ENCODE measurements around the gene SFXN5.

SFXN5 gene

DNA sequence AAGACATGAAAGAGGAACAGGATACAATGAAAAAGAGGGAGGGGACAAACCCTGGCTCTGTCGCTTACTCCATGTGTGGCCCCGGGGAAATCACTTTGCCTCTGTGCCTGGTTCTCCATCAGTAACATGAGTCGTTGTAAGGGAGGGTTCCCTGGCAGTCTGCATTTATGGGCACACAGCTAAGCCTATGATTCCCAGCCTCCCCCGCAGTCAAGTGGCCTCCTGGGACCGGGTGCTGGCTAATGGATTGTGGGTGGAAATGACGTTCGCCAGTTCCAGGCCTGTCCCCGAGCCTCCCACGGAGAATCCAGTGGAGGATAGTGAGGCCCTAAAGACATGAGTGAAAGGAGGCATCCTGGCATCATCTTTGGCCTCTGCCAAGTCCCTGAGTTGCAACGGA is 42.7 kb downstream of the SFXN5 start:
- no peaks in the 10 kb centered on the region for H3K4me1 Mint-ChIP-seq
- DNase-seq (no peak), ATAC-seq (no peak)
- H3K4me3 Mint-ChIP-seq: no peak overlapping the region
- no peaks in the 10 kb centered on the region for H3K27me3 Mint-ChIP-seq
- no peaks in the 10 kb centered on the region for H3K9me3 Mint-ChIP-seq
- no peak overlapping the region for H3K27ac Mint-ChIP-seq

DNA sequence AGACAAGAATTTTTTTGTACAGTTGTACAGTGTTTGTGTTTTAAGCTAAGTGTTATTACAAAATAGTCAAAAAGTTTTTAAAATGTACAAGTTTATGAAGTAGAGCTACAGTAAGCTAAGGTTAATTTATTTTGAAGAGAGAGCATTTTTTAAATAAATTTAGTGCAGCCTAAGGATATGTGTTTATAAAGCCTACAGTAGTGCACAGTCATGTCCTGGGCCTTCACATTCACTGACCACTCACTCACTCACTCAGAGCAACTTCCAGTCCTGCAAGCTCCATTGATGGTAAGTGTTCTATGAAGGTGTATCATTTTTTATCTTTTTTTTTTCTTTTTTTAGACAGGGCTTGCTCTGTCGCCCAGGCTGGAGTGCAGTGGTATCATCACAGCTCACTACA is 44.2 kb downstream of the SFXN5 start:
- no peak overlapping the region for H3K4me3 Mint-ChIP-seq
- ATAC-seq (no peak), DNase-seq (no peak)
- H3K9me3 Mint-ChIP-seq: no peaks in the 10 kb centered on the region
- H3K4me1 Mint-ChIP-seq: no peaks in the 10 kb centered on the region
- no peaks in the 10 kb centered on the region for H3K27me3 Mint-ChIP-seq
- no peak overlapping the region for H3K27ac Mint-ChIP-seq

DNA sequence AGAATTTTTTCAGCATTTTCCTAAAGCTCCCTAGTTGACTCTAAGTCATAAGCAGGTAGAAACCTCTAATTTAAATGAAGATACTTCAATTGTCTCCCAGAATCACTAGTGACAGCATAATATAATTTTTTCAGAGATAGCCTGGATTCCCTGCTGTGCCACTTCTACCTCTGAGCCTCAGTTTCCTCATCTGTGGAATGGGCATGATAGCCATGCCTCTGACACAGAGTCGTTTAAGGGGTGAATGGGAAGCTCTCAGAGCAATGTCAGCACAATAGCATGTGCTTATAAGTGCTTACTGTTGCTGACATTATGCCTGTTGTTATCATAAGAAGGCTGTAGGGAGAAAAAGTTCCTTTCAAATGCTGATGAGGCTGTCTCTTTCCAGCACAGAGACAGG is 48.0 kb downstream of the SFXN5 start:
- Mint-ChIP-seq H3K9me3 (no peaks in the 10 kb centered on the region), H3K27ac (no peak overlapping the region), H3K27me3 (no peaks in the 10 kb centered on the region), H3K4me1 (peaks cover 7% of the 10 kb centered on the region), H3K4me3 (no peak overlapping the region)
- ATAC-seq (no peak), DNase-seq (no peak)

DNA sequence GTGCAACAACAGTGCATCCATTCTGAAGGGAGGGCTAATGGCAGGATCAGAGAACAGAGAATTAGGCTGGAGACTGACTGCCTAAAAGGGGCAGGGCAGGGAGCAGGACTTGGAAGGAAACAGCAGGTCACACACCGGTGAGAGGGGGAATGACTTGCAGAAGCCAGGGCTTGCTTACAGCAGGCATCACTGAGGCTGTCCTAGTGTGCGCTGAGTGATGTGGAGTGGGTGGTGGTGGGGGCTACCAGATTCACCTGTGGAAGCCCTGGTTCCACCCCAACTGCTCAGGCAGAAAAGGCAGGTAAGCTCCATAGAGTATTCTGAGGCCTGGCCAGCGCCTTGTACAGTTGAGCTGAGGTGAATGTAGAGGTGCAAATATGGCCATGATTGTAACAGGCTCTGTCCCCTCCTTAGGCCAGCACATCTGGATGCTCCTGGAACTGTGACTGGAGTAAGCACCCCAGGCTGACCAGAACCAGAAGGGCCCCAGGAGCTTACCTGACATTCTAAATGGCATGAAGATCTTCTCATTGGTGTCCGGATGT is 49.4 kb downstream of the SFXN5 start:
- Mint-ChIP-seq H3K4me1 (peaks cover 7% of the 10 kb centered on the region), H3K27ac (no peak overlapping the region), H3K9me3 (no peaks in the 10 kb centered on the region), H3K4me3 (no peak overlapping the region), H3K27me3 (no peaks in the 10 kb centered on the region)
- DNase-seq (no peak), ATAC-seq (no peak)

DNA sequence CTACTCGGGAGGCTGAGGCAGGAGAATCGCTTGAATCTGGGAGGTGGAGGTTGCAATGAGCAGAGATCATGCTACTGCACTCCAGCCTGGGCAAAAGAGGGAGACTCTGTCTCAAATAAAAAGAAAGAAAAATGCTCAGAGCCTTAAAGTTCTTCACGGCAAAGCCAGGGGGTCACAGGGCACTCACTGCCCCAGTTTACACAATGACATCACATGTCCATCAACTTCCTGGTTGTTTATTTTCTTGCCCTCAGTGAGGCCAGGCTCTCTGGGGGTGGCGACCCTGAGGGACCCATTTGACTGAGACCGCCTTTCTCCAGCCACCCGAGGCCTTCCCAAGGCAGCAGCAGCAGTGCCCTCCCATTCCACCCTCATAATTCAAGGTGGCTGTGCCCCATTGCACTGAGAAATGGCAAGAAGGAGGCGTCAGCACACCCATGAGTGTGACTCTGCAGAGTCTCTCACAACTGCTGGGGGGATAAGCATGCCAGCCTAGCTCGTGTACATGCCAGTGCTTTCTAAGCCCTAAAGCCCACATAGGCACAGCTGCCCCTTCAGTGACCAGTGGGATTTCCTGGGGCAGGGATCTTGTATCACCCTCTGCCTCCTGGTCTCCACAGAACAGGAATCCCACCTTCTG is 50.0 kb downstream of the SFXN5 start:
- Mint-ChIP-seq H3K27ac (peak overlapping the region in 1 of 2 donors; percentile 27), H3K9me3 (no peaks in the 10 kb centered on the region), H3K4me1 (peaks cover 7% of the 10 kb centered on the region), H3K4me3 (no peak overlapping the region), H3K27me3 (no peaks in the 10 kb centered on the region)
- no peak for ATAC-seq
- DNase-seq: no peak

DNA sequence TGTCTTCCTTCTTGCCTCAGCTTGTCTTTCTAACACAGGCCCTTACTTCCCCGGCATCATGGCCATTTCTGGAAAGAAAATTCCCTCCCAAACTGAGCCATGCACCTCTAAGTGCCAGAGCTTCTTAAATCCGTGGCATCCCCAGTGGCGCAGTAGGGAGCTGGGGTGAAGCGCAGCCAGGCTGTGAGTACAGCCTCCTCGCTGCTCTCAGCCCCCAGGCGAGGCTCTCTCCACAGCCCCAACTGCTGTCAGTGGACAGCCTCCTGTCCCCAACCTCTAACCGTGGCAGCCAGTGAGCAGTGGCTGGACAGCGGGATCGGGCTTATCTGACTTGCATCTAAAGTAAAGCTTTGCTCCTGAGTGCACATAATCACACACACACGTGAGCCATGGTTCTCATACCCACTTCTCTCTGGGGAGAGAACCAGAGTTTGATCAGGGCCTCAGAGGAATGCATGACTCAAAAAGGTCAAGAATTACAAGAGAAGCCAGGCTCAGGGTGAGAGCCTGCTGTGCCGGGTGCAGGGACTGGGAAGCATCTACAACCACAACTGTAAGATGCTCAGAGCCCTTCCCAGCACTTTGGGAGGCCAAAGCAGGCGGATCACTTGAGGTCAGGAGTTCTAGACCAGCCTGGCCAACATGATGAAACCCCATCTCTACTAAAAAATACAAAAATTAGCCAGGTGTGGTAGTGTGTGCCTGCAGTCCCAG is 50.7 kb downstream of the SFXN5 start:
- H3K4me3 Mint-ChIP-seq: no peak overlapping the region
- peaks cover 7% of the 10 kb centered on the region for H3K4me1 Mint-ChIP-seq
- ATAC-seq (no peak), DNase-seq (no peak)
- H3K9me3 Mint-ChIP-seq: no peaks in the 10 kb centered on the region
- no peaks in the 10 kb centered on the region for H3K27me3 Mint-ChIP-seq
- peak overlapping the region in 1 of 2 donors; percentile 55 for H3K27ac Mint-ChIP-seq

DNA sequence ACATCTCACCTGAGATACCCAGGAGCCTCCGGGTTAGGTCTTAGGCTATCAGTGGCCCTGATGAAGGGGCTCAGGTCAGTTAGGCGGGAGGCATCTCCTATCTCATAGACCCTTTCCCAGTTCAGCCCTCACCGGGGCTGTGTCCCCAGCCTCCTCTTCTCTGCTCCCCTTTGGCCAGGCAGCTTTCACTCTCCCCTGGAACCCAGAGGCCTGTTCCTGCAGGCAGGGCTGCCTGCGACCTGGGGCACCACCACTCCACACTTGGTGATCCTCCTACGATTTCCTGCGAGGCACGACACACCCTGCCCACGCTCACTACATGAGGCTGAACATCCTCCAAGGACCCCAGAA is 51.2 kb downstream of the SFXN5 start:
- no peak for DNase-seq
- no peak overlapping the region for H3K27ac Mint-ChIP-seq
- no peaks in the 10 kb centered on the region for H3K9me3 Mint-ChIP-seq
- H3K4me3 Mint-ChIP-seq: no peak overlapping the region
- peaks cover 7% of the 10 kb centered on the region for H3K4me1 Mint-ChIP-seq
- no peaks in the 10 kb centered on the region for H3K27me3 Mint-ChIP-seq
- ATAC-seq: no peak

DNA sequence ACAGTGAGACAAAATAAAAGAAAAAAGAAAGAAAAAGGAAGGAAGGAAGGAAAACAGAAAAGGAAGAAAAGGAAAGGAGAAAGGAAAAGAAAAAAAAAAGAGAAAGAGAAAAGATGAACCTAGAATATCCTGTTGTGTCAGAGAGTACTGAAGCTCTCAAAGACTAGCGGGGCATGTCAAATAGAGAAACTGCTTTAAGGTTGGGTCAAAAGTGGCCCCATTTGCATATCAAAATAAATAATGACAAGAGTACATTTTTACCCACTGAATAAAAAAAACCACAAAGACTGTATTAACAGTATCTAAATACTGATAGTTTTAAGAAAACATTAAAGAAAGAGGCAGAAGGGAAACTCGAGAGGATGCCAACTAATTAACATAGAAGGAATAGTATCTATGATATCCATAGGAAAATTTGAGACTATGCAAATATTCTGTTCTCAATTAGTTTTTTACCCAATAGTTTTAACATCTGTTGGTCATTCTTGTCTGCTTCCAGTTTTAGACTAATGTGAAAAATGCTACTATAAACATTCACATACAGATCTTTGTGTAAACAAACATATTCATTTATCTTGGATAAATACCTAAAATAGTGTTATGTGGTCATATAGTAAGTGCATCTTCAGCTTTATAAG is 53.2 kb downstream of the SFXN5 start:
- DNase-seq: no peak
- no peaks in the 10 kb centered on the region for H3K27me3 Mint-ChIP-seq

DNA sequence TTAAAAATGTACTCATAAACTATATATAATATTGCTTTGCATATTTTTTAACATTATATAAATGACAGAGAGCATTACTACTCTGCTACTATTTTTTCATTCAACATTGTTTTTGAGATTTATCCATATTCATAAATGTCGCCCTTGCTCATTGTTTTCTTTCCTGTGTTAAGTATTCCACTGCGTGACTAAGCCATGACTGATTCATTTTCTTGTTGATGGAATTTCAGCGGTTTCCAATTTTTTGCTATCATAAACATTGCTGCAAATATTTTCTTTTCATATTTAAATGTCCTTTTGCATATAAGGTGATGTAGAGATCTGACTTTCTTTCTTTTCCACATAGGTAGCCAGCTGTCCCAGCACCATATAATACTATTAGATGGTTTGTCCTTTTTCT is 57.6 kb downstream of the SFXN5 start:
- H3K4me3 Mint-ChIP-seq: no peak overlapping the region
- ATAC-seq: no peak
- DNase-seq: no peak
- no peaks in the 10 kb centered on the region for H3K4me1 Mint-ChIP-seq
- no peaks in the 10 kb centered on the region for H3K27me3 Mint-ChIP-seq
- H3K9me3 Mint-ChIP-seq: no peaks in the 10 kb centered on the region
- H3K27ac Mint-ChIP-seq: no peak overlapping the region

More for the DNA sequence above, 53.2 kb downstream of the SFXN5 start:
- H3K27ac Mint-ChIP-seq: peak overlapping the region; percentile 26 to 69
- no peak for ATAC-seq
- no peaks in the 10 kb centered on the region for H3K9me3 Mint-ChIP-seq
- no peak overlapping the region for H3K4me3 Mint-ChIP-seq
- H3K4me1 Mint-ChIP-seq: peaks cover 7% of the 10 kb centered on the region

DNA sequence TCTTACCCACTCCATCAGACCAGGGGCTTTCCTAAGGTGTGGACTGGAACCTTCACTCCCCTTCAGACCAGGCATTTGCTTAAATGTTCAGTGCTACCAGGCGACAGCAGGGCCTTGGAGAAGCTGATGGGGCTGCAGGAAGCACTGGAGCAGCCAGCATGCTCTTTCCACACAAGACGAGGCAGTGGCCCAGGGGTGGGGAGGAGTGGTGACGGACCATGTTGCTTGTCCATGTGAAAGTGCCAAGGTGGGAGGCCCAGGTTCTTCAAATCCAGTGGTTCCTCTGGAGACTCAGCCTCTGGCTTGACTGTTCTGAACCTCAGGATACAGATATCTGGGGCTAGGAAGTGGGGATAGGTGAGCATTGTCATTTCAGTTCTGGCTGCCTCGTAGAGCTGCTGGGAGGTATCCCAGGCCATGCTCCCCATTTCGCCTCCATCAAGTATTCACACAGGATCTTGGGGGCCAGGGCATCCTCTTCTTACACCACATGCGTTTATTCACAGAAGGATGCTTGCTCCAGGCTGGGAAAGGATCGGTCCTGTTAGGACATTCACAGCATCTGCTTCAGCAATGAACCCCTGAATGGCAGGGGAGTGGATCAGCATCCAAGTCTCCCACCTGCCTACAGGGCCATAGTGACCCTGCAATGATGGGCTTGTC is 62.2 kb downstream of the SFXN5 start:
- Mint-ChIP-seq H3K4me3 (no peak overlapping the region), H3K9me3 (no peaks in the 10 kb centered on the region), H3K4me1 (no peaks in the 10 kb centered on the region), H3K27me3 (no peaks in the 10 kb centered on the region), H3K27ac (peak overlapping the region in 1 of 2 donors; percentile 57)
- no peak for DNase-seq
- no peak for ATAC-seq

DNA sequence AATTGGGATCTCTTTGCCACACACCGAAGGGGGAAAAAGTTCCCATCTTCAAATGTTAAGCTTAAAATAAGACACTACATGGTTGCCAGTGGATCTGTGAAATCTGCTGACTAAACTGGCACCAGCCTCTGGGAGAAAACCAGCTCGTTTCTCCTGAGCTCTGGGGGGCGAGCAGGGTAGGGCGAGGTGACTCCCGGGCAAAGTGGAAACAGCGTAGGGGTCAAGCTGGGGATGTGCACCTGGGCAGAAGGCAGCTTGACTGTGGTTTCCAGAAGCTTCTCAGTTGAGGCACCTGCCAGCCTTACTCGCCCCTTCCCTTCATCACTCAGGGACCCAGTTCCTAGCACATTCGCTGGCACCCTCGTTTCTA is 62.8 kb downstream of the SFXN5 start:
- no peaks in the 10 kb centered on the region for H3K9me3 Mint-ChIP-seq
- no peak overlapping the region for H3K4me3 Mint-ChIP-seq
- no peaks in the 10 kb centered on the region for H3K4me1 Mint-ChIP-seq
- H3K27ac Mint-ChIP-seq: no peak overlapping the region
- ATAC-seq (no peak), DNase-seq (no peak)
- H3K27me3 Mint-ChIP-seq: no peaks in the 10 kb centered on the region

DNA sequence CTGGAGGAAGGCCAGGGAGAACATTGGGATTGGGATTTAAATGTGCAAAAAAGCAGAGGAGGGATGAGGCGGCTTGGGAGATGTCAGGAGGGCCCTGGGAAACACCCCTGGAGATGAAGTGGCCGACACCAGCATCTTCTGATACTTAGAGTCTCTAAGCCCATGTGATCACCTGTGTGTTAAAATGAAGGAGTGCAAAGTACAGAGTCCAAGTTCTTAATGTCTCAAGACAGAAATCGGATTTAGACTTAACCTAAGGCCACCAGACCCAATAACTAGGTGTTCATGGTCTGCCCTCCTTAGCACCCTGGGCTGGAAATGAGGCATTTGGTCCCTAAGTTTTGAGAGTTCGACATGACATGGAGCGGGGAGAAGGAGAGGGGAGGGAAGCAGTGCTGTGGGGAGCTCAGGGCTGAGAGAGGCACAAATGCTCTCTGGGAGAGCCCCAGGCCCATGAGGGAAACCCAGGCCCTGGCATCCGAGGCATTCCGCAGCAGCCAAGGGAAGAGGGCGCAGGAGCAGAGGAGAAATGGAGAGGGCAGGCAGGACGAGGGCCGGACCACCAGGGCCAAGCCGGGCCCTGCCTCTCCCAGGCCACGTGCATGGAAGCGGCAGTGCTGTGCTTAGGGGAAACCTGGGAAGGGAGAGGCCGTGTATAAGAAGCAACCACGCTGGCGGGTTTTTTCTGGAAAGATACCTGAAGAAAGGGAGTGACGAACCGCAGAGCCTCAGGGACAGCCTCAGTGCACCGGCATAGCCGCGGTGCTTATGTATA is 63.3 kb downstream of the SFXN5 start:
- H3K27ac Mint-ChIP-seq: no peak overlapping the region
- DNase-seq (no peak), ATAC-seq (no peak)
- no peak overlapping the region for H3K4me3 Mint-ChIP-seq
- no peaks in the 10 kb centered on the region for H3K27me3 Mint-ChIP-seq
- H3K9me3 Mint-ChIP-seq: no peaks in the 10 kb centered on the region
- no peaks in the 10 kb centered on the region for H3K4me1 Mint-ChIP-seq

DNA sequence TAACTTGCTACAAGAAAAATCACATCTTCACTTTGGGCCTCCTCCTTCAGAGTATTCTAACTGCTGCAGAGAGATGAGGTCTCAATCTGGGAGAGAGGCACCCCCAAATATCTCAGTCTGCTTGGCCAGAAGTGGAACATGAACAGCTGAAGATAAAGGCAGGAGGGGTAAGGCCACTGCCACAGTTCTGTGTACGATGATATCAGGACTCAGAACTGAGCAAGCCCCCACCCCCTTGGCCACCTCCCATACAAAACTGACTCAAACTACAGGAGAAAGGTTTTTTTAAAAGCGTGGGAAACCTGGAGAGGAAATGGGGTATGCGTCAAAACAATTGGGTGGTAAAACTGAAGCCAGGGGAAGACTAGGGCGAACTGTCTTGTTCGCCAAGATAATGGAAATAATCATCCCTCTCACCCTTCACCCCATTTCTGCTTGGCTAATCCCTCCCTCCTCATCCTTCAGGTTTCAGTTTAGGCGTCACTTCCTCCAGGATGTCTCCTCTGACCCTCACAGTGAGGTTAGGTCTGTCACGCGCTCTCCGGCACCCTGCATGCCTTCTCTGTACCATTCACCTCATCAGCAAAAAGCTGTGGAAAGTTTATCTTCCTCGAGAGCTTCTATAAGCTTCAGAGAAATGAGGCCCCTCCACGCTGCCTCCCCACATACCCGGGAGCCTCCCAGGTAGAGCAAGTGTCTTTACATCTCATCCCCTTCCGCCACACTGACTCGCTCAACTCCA is 64.4 kb downstream of the SFXN5 start:
- no peak overlapping the region for H3K4me3 Mint-ChIP-seq

DNA sequence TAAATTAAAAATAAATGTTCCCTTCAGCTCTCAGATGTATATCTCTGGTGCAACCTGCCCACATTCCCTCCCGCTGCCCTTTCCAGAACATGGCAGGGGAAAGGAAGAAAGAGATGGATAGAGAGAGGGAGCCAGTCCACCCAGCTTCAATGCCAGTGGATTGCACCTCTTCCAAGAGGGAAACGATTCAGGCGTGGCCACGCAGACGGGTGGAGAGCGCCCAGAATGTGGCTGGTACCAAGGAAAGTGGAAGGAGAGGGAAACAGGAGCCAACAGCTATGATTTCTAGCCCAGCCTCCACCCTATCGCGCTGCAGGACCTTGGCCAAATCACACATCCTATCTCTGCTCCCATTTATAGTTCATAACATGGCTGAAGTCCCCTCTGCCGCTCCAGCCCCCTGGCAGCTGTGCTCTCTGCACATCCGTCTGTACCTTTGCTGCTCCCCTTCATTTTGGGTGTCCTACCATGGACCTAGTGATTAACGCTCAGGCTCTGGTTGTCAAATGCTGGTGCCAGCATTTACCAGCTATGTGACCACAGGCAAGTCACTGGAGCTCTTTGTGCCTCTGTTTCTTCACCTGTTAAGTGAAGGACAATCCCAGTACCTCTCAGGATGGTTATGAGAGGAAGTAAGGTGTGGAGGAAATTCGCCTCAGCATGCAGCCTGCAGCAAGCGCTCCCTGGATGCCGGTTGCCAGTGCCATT is 66.5 kb downstream of the SFXN5 start:
- Mint-ChIP-seq H3K4me3 (no peak overlapping the region), H3K27ac (peak overlapping the region in 1 of 2 donors; percentile 13), H3K4me1 (no peaks in the 10 kb centered on the region), H3K9me3 (no peaks in the 10 kb centered on the region), H3K27me3 (no peaks in the 10 kb centered on the region)
- DNase-seq (no peak), ATAC-seq (no peak)

More for the DNA sequence above, 64.4 kb downstream of the SFXN5 start:
- ATAC-seq (no peak), DNase-seq (no peak)
- no peaks in the 10 kb centered on the region for H3K4me1 Mint-ChIP-seq
- H3K27ac Mint-ChIP-seq: no peak overlapping the region
- H3K27me3 Mint-ChIP-seq: no peaks in the 10 kb centered on the region
- no peaks in the 10 kb centered on the region for H3K9me3 Mint-ChIP-seq

Measured in stimulated activated naive CD8-positive, alpha-beta T cell treated with anti-CD3 and anti-CD28 coated beads, Interleukin-15, amount 100 ng/mL, for 72 hours (primary cell).